Trophoblast cell (in vitro differentiated cells and primary cell): ENCODE data around the gene TTLL10.

Experiments
- DNase-seq, 2 donors: peaks; one replicate each; pipeline ENCODE4 v3.0.0-alpha.2; 2016
- H2AFZ ChIP-seq: 2 replicates; pipeline ENCODE4 v1.6.1; 2013; ENCODE audit warnings: low read length, moderate library complexity, mild to moderate bottlenecking; ENCODE audit not compliant: insufficient read depth, poor library complexity
- H2AK5ac ChIP-seq: 2 replicates; pipeline ENCODE4 v1.6.1; 2013; ENCODE audit warnings: mild to moderate bottlenecking, low read length
- H2BK120ac ChIP-seq: 2 replicates; pipeline ENCODE4 v1.6.1; 2013; ENCODE audit warnings: low read length, mild to moderate bottlenecking, moderate library complexity; ENCODE audit not compliant: insufficient read depth, poor library complexity
- H2BK12ac ChIP-seq: 2 replicates; pipeline ENCODE4 v1.6.1; 2013; ENCODE audit warnings: mild to moderate bottlenecking, low read length, moderate library complexity
- H2BK5ac ChIP-seq: 2 replicates; pipeline ENCODE4 v1.6.1; 2013; ENCODE audit warnings: low read length, low read depth, moderate library complexity, mild to moderate bottlenecking; ENCODE audit not compliant: poor library complexity
- H3K14ac ChIP-seq: 2 replicates; pipeline ENCODE4 v1.6.1; 2013; ENCODE audit warnings: mild to moderate bottlenecking, low read length
- H3K18ac ChIP-seq: 2 replicates; pipeline ENCODE4 v1.6.1; 2013; ENCODE audit warnings: mild to moderate bottlenecking, low read length
- H3K23ac ChIP-seq: 2 replicates; pipeline ENCODE4 v1.6.1; 2013; ENCODE audit warnings: low read length
- H3K27ac ChIP-seq: 2 replicates; pipeline ENCODE4 v1.5.1; 2013; ENCODE audit warnings: low read depth, mild to moderate bottlenecking, inconsistent platforms, low read length, moderate library complexity
- H3K27me3 ChIP-seq: 2 replicates; pipeline ENCODE4 v1.6.1; 2013; ENCODE audit warnings: inconsistent platforms, mild to moderate bottlenecking, low read length, moderate library complexity; ENCODE audit not compliant: insufficient read depth
- H3K36me3 ChIP-seq, 2 experiments: 1 replicate in 1 of 2; 2 replicates in 1 of 2; pipeline ENCODE4 v1.6.1; 2013; ENCODE audit warnings: low read length in 2 of 2, mild to moderate bottlenecking in 2 of 2, moderate library complexity in 1 of 2; ENCODE audit not compliant: insufficient read depth in 2 of 2, control insufficient read depth in 1 of 2
- H3K4ac ChIP-seq: 2 replicates; pipeline ENCODE4 v1.6.1; 2013; ENCODE audit warnings: low read depth, mild to moderate bottlenecking, low read length, moderate library complexity
- H3K4me1 ChIP-seq, 2 experiments: 1 replicate in 1 of 2; 2 replicates in 1 of 2; pipeline ENCODE4 v1.6.1; 2013; ENCODE audit warnings: low read length in 2 of 2, mild to moderate bottlenecking in 2 of 2, moderate library complexity in 1 of 2; ENCODE audit not compliant: insufficient read depth in 2 of 2, control insufficient read depth in 1 of 2
- H3K4me2 ChIP-seq: 2 replicates; pipeline ENCODE4 v1.6.1; 2013; ENCODE audit warnings: inconsistent platforms, mild to moderate bottlenecking, low read length, moderate library complexity
- H3K4me3 ChIP-seq: 2 replicates; pipeline ENCODE4 v1.5.1; 2013; ENCODE audit warnings: mild to moderate bottlenecking, low read depth, low read length, inconsistent platforms
- H3K79me1 ChIP-seq: one replicate; pipeline ENCODE4 v1.6.1; 2013; ENCODE audit warnings: low read length
- H3K79me2 ChIP-seq: 2 replicates; pipeline ENCODE4 v1.6.1; 2013; ENCODE audit warnings: low read length, mild to moderate bottlenecking; ENCODE audit not compliant: control insufficient read depth, insufficient read depth, poor library complexity
- H3K9ac ChIP-seq: 2 replicates; pipeline ENCODE4 v1.6.1; 2013; ENCODE audit warnings: mild to moderate bottlenecking, low read length
- H3K9me3 ChIP-seq: 2 replicates; pipeline ENCODE4 v1.6.1; 2013; ENCODE audit warnings: low read depth, mild to moderate bottlenecking, control low read depth, inconsistent platforms, low read length; ENCODE audit not compliant: insufficient read depth
- H4K12ac ChIP-seq: 2 replicates; pipeline ENCODE4 v1.6.1; 2013; ENCODE audit warnings: low read depth, mild to moderate bottlenecking, low read length, moderate library complexity
- H4K8ac ChIP-seq: 2 replicates; pipeline ENCODE4 v1.6.1; 2013; ENCODE audit warnings: low read depth, mild to moderate bottlenecking, low read length, moderate library complexity
- H4K91ac ChIP-seq: one replicate; pipeline ENCODE4 v1.6.1; 2013; ENCODE audit warnings: low read depth, mild to moderate bottlenecking, low read length, moderate library complexity
- WGBS: extraction: QIAGEN DNeasy Blood & Tissue Kit; methylation state at CpG from one replicate; pipeline ENCODE4 v1.1.7; 2013; ENCODE audit warnings: missing lambda C conversion rate; ENCODE audit not compliant: insufficient read length, insufficient coverage; ENCODE audit errors: extremely low coverage; 5-methylcytosine and 5-hydroxymethylcytosine counted together

The TTLL10 gene

GRCh38 chr1:1157033-1157365 lies 16.7 kb upstream of the TTLL10 start:
- Histone ChIP-seq H2BK12ac (no peak overlapping the region), H2AFZ (no peak overlapping the region), H3K23ac (no peak overlapping the region), H2AK5ac (no peak overlapping the region), H4K8ac (no peak overlapping the region), H3K9ac (no peak overlapping the region), H3K14ac (no peak overlapping the region), H3K27ac (no peak overlapping the region), H3K36me3 (no peaks in the 10 kb centered on the region), H3K4me3 (no peak overlapping the region), H3K4me1 (peaks cover 11 to 12% of the 10 kb centered on the region in 2 experiments), H3K4me2 (no peak overlapping the region), H3K4ac (no peak overlapping the region), H3K18ac (no peak overlapping the region), H3K79me2 (peaks cover 9% of the 10 kb centered on the region), H2BK120ac (no peak overlapping the region), H4K91ac (no peak overlapping the region), H3K27me3 (no peaks in the 10 kb centered on the region), H4K12ac (no peak overlapping the region), H3K9me3 (peaks cover 13% of the 10 kb centered on the region), H2BK5ac (no peak overlapping the region), H3K79me1 (peaks cover 15% of the 10 kb centered on the region)
- DNase-seq: no peak
- no CpG with 5 or more reads among the region's 9 CpGs for WGBS

DNA sequence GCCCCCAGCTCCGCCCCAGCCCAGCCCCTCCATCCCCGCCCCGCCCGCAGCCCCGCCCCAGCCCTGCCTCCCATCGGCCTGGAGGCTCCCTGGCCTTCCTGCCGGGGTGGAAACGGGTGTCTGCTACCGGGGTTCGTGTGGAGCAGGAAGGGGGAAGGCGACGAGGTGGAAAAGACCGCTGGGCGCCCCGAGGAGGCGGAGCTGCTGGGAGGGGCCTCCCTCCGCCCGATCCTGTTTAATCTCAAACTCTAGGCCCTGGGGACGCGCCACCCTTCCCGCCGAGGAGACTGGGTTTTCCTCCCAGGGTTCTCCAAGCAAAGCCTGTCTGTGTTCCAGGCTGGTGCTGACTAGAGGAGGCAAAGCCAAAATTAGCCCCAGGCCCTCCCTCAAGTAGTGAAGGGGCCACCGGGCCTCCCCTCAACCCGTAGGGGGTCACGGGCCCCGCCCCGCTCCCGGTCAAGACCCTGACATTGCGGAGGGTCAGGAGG lies 16.2 kb upstream of the TTLL10 start:
- peak overlapping the region; percentile 98 for H4K8ac ChIP-seq
- H3K18ac ChIP-seq: peak overlapping the region; percentile 85
- peak; percentile 7 to 45 for DNase-seq
- H4K12ac ChIP-seq: peak overlapping the region; percentile 92
- H3K9me3 ChIP-seq: peaks cover 13% of the 10 kb centered on the region
- no CpG with 5 or more reads among the region's 29 CpGs for WGBS
- H3K4ac ChIP-seq: peak overlapping the region; percentile 73
- peak overlapping the region; percentile 95 for H2AK5ac ChIP-seq
- H3K9ac ChIP-seq: peak overlapping the region; percentile 75
- peaks cover 9% of the 10 kb centered on the region for H3K79me2 ChIP-seq
- peak overlapping the region; percentile 88 for H3K14ac ChIP-seq
- H3K27me3 ChIP-seq: no peaks in the 10 kb centered on the region
- peaks cover 15% of the 10 kb centered on the region for H3K79me1 ChIP-seq
- H3K4me2 ChIP-seq: peak overlapping the region; percentile 66
- peaks cover 11 to 12% of the 10 kb centered on the region in 2 experiments for H3K4me1 ChIP-seq
- H3K36me3 ChIP-seq: no peaks in the 10 kb centered on the region
- H3K4me3 ChIP-seq: peak overlapping the region; percentile 6
- peak overlapping the region; percentile 98 for H4K91ac ChIP-seq
- peak overlapping the region; percentile 68 for H2AFZ ChIP-seq
- H3K27ac ChIP-seq: peak overlapping the region; percentile 57
- H2BK12ac ChIP-seq: peak overlapping the region; percentile 15
- H3K23ac ChIP-seq: no peak overlapping the region
- peak overlapping the region; percentile 84 for H2BK120ac ChIP-seq
- peak overlapping the region; percentile 25 for H2BK5ac ChIP-seq

DNA sequence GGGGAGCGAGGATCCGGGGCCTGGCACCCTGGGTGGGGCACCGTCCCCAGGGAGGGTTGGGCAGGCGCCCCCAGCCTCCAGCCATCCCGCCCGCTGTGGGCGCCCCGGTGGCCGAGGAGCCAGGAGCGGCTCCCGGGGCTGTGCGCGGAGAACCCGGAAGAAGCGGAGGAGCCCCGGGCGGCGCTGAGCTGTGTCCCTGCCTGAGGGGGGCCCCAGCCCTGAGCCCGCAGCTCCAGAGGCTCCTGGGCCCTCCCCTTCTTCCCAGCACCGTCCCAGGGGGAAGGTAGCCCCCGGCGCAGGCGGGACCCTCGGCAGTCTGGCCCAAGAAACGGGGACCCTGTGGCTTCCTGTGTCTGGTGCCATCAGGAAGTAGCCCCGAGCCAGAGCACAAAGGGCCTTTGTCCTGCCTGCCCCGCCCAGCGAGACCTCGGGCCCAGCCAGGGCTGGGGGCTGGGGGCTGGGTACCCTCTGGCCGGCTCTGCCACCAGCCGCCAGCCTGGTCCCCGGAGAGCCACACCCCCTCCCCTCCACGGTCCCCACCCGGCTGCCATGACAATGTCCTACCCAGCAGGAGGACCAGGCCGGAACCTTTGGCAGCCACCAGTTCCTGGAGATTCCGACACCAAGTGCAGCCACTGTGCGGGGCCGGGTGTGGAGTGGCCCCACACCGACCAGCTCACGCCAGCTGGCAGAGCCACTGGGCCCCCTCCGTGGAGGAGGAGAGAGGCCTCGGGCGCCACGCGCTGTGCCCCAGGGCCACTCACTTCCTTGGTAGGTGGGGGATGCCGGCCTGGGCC lies 15.6 kb upstream of the TTLL10 start:
- Histone ChIP-seq H3K9ac (peak overlapping the region; percentile 55), H3K79me1 (peaks cover 15% of the 10 kb centered on the region), H4K12ac (peak overlapping the region; percentile 92), H3K4me1 (peaks cover 11 to 12% of the 10 kb centered on the region in 2 experiments), H3K4me3 (peak overlapping the region; percentile 6), H3K27me3 (no peaks in the 10 kb centered on the region), H3K36me3 (no peaks in the 10 kb centered on the region), H2BK120ac (peak overlapping the region; percentile 84), H3K14ac (peak overlapping the region; percentile 88), H2AFZ (peak overlapping the region; percentile 68), H3K23ac (no peak overlapping the region), H3K4ac (peak overlapping the region; percentile 73), H3K9me3 (peaks cover 10% of the 10 kb centered on the region), H4K91ac (peak overlapping the region; percentile 98), H3K18ac (peak overlapping the region; percentile 85), H3K79me2 (peaks cover 9% of the 10 kb centered on the region), H2BK12ac (peak overlapping the region; percentile 15), H2AK5ac (peak overlapping the region; percentile 95), H2BK5ac (peak overlapping the region; percentile 25), H3K27ac (peak overlapping the region; percentile 57), H3K4me2 (peak overlapping the region; percentile 66), H4K8ac (peak overlapping the region; percentile 98)
- no CpG with 5 or more reads among the region's 46 CpGs for WGBS
- peak in 1 of 2 donors; percentile 19 for DNase-seq

DNA sequence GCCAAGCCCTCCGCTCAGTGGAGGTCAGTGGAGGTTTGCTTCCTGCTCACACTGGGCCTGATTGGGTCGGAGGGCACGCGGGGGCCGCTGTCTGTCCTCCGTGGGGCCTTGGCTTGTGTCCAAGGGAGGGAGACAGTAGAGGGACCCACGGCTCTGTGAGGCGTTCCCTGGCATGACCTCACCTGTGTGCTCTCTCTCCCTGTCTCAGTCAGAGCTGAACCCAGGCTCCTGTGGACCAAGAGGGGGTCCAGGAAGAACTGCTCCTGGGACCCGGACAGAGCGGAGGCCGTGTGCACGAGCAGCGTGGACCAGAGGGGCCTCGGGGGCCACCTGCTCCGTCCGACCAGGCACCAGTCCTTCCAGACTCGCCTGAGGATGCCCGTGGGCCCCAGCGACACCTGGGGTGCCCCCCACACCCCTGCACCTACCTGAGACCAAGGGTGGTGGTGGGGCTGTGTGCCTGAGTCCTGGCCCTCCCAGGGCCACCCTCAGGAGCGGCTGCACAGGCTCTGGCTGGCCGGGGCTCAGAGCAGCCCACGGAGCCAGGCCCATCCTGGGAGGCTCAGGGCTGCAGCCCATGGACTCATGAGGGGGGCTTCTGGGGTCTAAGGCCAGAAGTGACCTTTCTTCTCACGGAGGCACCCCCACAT lies 13.3 kb upstream of the TTLL10 start:
- no peak overlapping the region for H3K9ac ChIP-seq
- peaks cover 15% of the 10 kb centered on the region for H3K79me1 ChIP-seq
- no peak overlapping the region for H3K23ac ChIP-seq
- H2BK12ac ChIP-seq: no peak overlapping the region
- no peak overlapping the region for H3K14ac ChIP-seq
- WGBS: no CpG with 5 or more reads among the region's 23 CpGs
- peaks cover 9% of the 10 kb centered on the region for H3K79me2 ChIP-seq
- peaks cover 11 to 12% of the 10 kb centered on the region in 2 experiments for H3K4me1 ChIP-seq
- H3K27me3 ChIP-seq: no peaks in the 10 kb centered on the region
- H3K9me3 ChIP-seq: peaks cover 13% of the 10 kb centered on the region
- peak overlapping the region; percentile 19 for H3K4me3 ChIP-seq
- no peak overlapping the region for H3K4ac ChIP-seq
- H2AK5ac ChIP-seq: no peak overlapping the region
- no peak for DNase-seq
- H2BK5ac ChIP-seq: no peak overlapping the region
- H4K8ac ChIP-seq: no peak overlapping the region
- no peak overlapping the region for H3K4me2 ChIP-seq
- no peaks in the 10 kb centered on the region for H3K36me3 ChIP-seq
- H4K91ac ChIP-seq: no peak overlapping the region
- no peak overlapping the region for H3K27ac ChIP-seq
- no peak overlapping the region for H2BK120ac ChIP-seq
- H2AFZ ChIP-seq: no peak overlapping the region
- no peak overlapping the region for H4K12ac ChIP-seq
- H3K18ac ChIP-seq: no peak overlapping the region
